H1 (cell line): ENCODE data around the gene APMAP. TPM values are rescaled to one million over a fixed set of nuclear protein-coding genes. Genes with fewer than 3 reads are reported as not detected.

ENCODE experiments used
- CTCF ChIA-PET: fragments of 300-600 bp; sonication (Branson Sonifier 250); formaldehyde crosslinking; loops from one replicate; lab custom pipeline; 2021; ENCODE audit not compliant: partially characterized antibody; lab: Charles Lee
- POLR2A ChIA-PET: fragments of 300-600 bp; sonication (Branson Sonifier 250); formaldehyde crosslinking; loops from one replicate; lab custom pipeline; 2021; ENCODE audit warnings: inconsistent platforms; ENCODE audit not compliant: partially characterized antibody; lab: Charles Lee
- DNase-seq, 2 experiments: peaks; one replicate each; pipeline versions ENCODE4 v3.0.0 to v3.0.0-alpha.2; 2010 to 2022; ENCODE audit warnings: low spot score in 2 of 2, low read depth in 1 of 2, mixed read lengths in 1 of 2
- FAIRE-seq: peaks from 2 replicates; lab custom pipeline; 2011; peaks lifted over from hg19 to GRCh38; lab: Jason Lieb, UNC
- H2AFZ ChIP-seq: 2 replicates; pipeline ENCODE4 v1.8.1; 2012; ENCODE audit warnings: low read length, inconsistent platforms
- H2AK5ac ChIP-seq: 2 replicates; pipeline ENCODE4 v1.6.1; 2013; ENCODE audit warnings: low read depth, low read length
- H2BK120ac ChIP-seq: replicated peaks from 2 replicates; pipeline ENCODE3; 2013; ENCODE audit warnings: low read depth, low read length, inconsistent platforms
- H2BK12ac ChIP-seq: 2 replicates; pipeline ENCODE4 v1.6.1; 2013; ENCODE audit warnings: low read depth, low read length
- H2BK15ac ChIP-seq: 2 replicates; pipeline ENCODE4 v1.6.1; 2013; ENCODE audit warnings: low read length
- H2BK20ac ChIP-seq: 2 replicates; pipeline ENCODE4 v1.6.1; 2013; ENCODE audit warnings: low read length
- H2BK5ac ChIP-seq: 2 replicates; pipeline ENCODE4 v1.6.1; 2013; ENCODE audit warnings: low read depth, low read length
- H3K14ac ChIP-seq: 2 replicates; pipeline ENCODE4 v1.6.1; 2013; ENCODE audit warnings: inconsistent platforms; ENCODE audit not compliant: insufficient read length
- H3K18ac ChIP-seq: 2 replicates; pipeline ENCODE4 v1.6.1; 2013; ENCODE audit warnings: low read length; ENCODE audit errors: extremely low read depth
- H3K23ac ChIP-seq: 2 replicates; pipeline ENCODE4 v1.6.1; 2013; ENCODE audit warnings: inconsistent platforms; ENCODE audit not compliant: insufficient read length
- H3K23me2 ChIP-seq: 2 replicates; pipeline ENCODE4 v1.6.1; 2013; ENCODE audit warnings: low read depth, low read length
- H3K27ac ChIP-seq: 2 replicates; pipeline ENCODE4 v1.6.1; 2011; ENCODE audit warnings: low read depth, low read length, inconsistent platforms
- H3K27me3 ChIP-seq, 4 experiments: replicated peaks in 1 of 4; 1 replicate in 1 of 4; 2 replicates in 3 of 4; pipeline versions ENCODE4 v1.6.1 to v1.8.1; 2011 to 2013; ENCODE audit warnings: low read length in 3 of 4, mild to moderate bottlenecking in 3 of 4, inconsistent platforms in 2 of 4, mixed read lengths in 2 of 4, moderate library complexity in 1 of 4; ENCODE audit not compliant: control insufficient read depth in 3 of 4, insufficient read depth in 3 of 4; ENCODE audit errors: extremely low read depth in 1 of 4
- H3K36me3 ChIP-seq, 4 experiments: 2 replicates each; pipeline versions ENCODE4 v1.6.1 to v1.8.1; 2011 to 2013; ENCODE audit warnings: mild to moderate bottlenecking in 4 of 4, low read length in 3 of 4, moderate library complexity in 2 of 4, control low read depth in 1 of 4, inconsistent platforms in 1 of 4; ENCODE audit not compliant: insufficient read depth in 4 of 4, control insufficient read depth in 2 of 4
- H3K4ac ChIP-seq: replicated peaks from 2 replicates; pipeline ENCODE3; 2013; ENCODE audit warnings: low read length, low read depth, mixed read lengths, inconsistent platforms; ENCODE audit not compliant: insufficient read length
- H3K4me1 ChIP-seq, 4 experiments: replicated peaks in 1 of 4; 1 replicate in 1 of 4; 2 replicates in 3 of 4; pipeline versions ENCODE4 v1.6.1 to v1.8.1; 2011 to 2013; ENCODE audit warnings: low read length in 3 of 4, inconsistent platforms in 2 of 4, mixed read lengths in 1 of 4; ENCODE audit not compliant: insufficient read depth in 4 of 4, control insufficient read depth in 3 of 4
- H3K4me2 ChIP-seq, 2 experiments: 2 replicates each; pipeline versions ENCODE4 v1.6.1 to v1.8.1; 2011 to 2013; ENCODE audit warnings: low read depth in 2 of 2, low read length in 2 of 2, control low read depth in 1 of 2, inconsistent platforms in 1 of 2, mild to moderate bottlenecking in 1 of 2; ENCODE audit not compliant: insufficient read depth in 1 of 2
- H3K4me3 ChIP-seq, 4 experiments: fragments of 200-600, 300-600 bp in 1 of 4; sonication (generic), shearing (Covaris generic), sonication (Bioruptor Twin) in 1 of 4; 2 replicates each; pipeline versions ENCODE4 v1.5.1 to v1.8.1; 2011 to 2016; ENCODE audit warnings: low read length in 4 of 4, low read depth in 3 of 4, control low read depth in 2 of 4, inconsistent platforms in 2 of 4, mild to moderate bottlenecking in 2 of 4, mixed read lengths in 1 of 4, moderate library complexity in 1 of 4; ENCODE audit not compliant: insufficient read depth in 2 of 4; ENCODE audit errors: extremely low read depth in 1 of 4
- H3K56ac ChIP-seq: replicated peaks from 2 replicates; pipeline ENCODE3; 2013; ENCODE audit warnings: low read depth, mild to moderate bottlenecking, mixed read lengths, low read length, inconsistent platforms; ENCODE audit not compliant: insufficient read length
- H3K79me1 ChIP-seq: 2 replicates; pipeline ENCODE4 v1.6.1; 2013; ENCODE audit warnings: low read depth, low read length, control low read depth
- H3K79me2 ChIP-seq, 2 experiments: 2 replicates each; pipeline versions ENCODE4 v1.6.1 to v1.8.1; 2012 to 2013; ENCODE audit warnings: low read length in 2 of 2, mild to moderate bottlenecking in 2 of 2, inconsistent platforms in 1 of 2; ENCODE audit not compliant: insufficient read depth in 2 of 2, control insufficient read depth in 1 of 2
- H3K9ac ChIP-seq, 4 experiments: replicated peaks in 1 of 4; 1 replicate in 1 of 4; 2 replicates in 3 of 4; pipeline versions ENCODE4 v1.6.1 to v1.8.1; 2011 to 2013; ENCODE audit warnings: low read depth in 3 of 4, low read length in 3 of 4, control low read depth in 2 of 4, mild to moderate bottlenecking in 2 of 4, moderate library complexity in 2 of 4, inconsistent platforms in 1 of 4; ENCODE audit errors: extremely low read depth in 1 of 4
- H3K9me3 ChIP-seq, 2 experiments: 2 replicates each; pipeline versions ENCODE4 v1.6.1 to v1.8.1; 2012 to 2013; ENCODE audit warnings: mild to moderate bottlenecking in 2 of 2, moderate library complexity in 2 of 2, control low read depth in 1 of 2, inconsistent platforms in 1 of 2, low read depth in 1 of 2, low read length in 1 of 2, mixed read lengths in 1 of 2; ENCODE audit not compliant: insufficient read depth in 2 of 2
- H4K20me1 ChIP-seq, 2 experiments: replicated peaks in 1 of 2; 2 replicates each; pipeline versions ENCODE3 to v1.8.1; 2011 to 2013; ENCODE audit warnings: inconsistent platforms in 2 of 2, low read length in 2 of 2, mild to moderate bottlenecking in 1 of 2; ENCODE audit not compliant: insufficient read depth in 2 of 2, control insufficient read depth in 1 of 2
- H4K5ac ChIP-seq: 2 replicates; pipeline ENCODE4 v1.6.1; 2013; ENCODE audit warnings: low read length, low read depth, mixed read lengths, inconsistent platforms; ENCODE audit not compliant: insufficient read length
- H4K8ac ChIP-seq: 2 replicates; pipeline ENCODE4 v1.8.0; 2013; ENCODE audit warnings: mild to moderate bottlenecking, moderate library complexity, low read length, inconsistent platforms; ENCODE audit not compliant: insufficient read depth; ENCODE audit errors: extremely low read depth
- H4K91ac ChIP-seq: replicated peaks from 2 replicates; pipeline ENCODE3; 2013; ENCODE audit warnings: low read length, mixed read lengths, inconsistent platforms; ENCODE audit not compliant: insufficient read length
- CHD1 ChIP-seq: IDR thresholded peaks from 2 replicates; pipeline ENCODE4 v1.6.1; 2012; ENCODE audit warnings: low read depth, low read length, improper control_type of control experiment
- HDAC6 ChIP-seq: IDR thresholded peaks from one replicate; pipeline ENCODE4 v1.7.1; 2012; ENCODE audit warnings: low read depth, mild to moderate bottlenecking, inconsistent platforms, low read length, moderate library complexity
- POLR2AphosphoS5 ChIP-seq: IDR thresholded peaks from 2 replicates; pipeline ENCODE4 v1.6.1; 2011; ENCODE audit warnings: low read depth, low read length
- SAP30 ChIP-seq: fragments of 300-600 bp; sonication (generic); IDR thresholded peaks from 2 replicates; pipeline ENCODE4 v1.7.1; 2012; ENCODE audit warnings: low read length, moderate library complexity, mild to moderate bottlenecking, inconsistent platforms; ENCODE audit not compliant: insufficient read depth, insufficient replicate concordance
- SIX5 ChIP-seq: IDR thresholded peaks from 2 replicates; pipeline ENCODE4 v1.6.1; 2011; ENCODE audit warnings: mild to moderate bottlenecking, low read depth, low read length
- TAF7 ChIP-seq: optimal IDR thresholded peaks from 2 replicates; pipeline ENCODE3; 2011; ENCODE audit warnings: low read depth, mild to moderate bottlenecking, inconsistent platforms, low read length, moderate library complexity, borderline replicate concordance
- WGBS, 2 experiments: shearing (Covaris generic) in 1 of 2; methylation state at CpG; one replicate each; pipeline versions ENCODE4 v1.1.6 to v1.1.7; 2013 to 2015; ENCODE audit warnings: low lambda C conversion rate in 2 of 2, mixed read lengths in 2 of 2, inconsistent platforms in 1 of 2, low coverage in 1 of 2, missing lambda C conversion rate in 1 of 2; ENCODE audit not compliant: insufficient replicate concordance in 2 of 2, insufficient coverage in 1 of 2, insufficient read length in 1 of 2; ENCODE audit errors: extremely low coverage in 1 of 2, missing lambda C conversion rate in 1 of 2; 5-methylcytosine and 5-hydroxymethylcytosine counted together
- polyA plus RNA-seq, 7 experiments: library from polyadenylated mRNA; depleted of rRNA in 3 of 7; stranded (reverse) in 5 of 7; unstranded in 2 of 7; fragments of >200 nt in 5 of 7; fragments of 200-250 nt in 2 of 7; gene quantifications; 1 replicate in 5 of 7; 2 replicates in 1 of 7; 4 replicates in 1 of 7; pipeline versions ENCODE4 v1.2.1 to v1.2.3, GENCODE V29; 2011 to 2013; ENCODE audit warnings: missing spikeins in 2 of 7, mixed read lengths in 2 of 7
- total RNA-seq: library from RNA; stranded (reverse); fragmentation: NEBNext Ultra II Directional; extraction: Animal tissue kit (Norgen Biotek cat#: 25700); gene quantifications from 2 replicates; pipeline ENCODE4 v1.2.1, GENCODE V29; 2021

APMAP gene
- total and polyA plus RNA-seq, 2 of the 8 experiments (the other 6 are each of a cell fraction or from before 2014, with no cell fraction given) = 31.3 to 66.0 TPM

- Histone ChIP-seq H3K27ac (no peak overlapping the region), H3K9me3 (no peaks in the 10 kb centered on the region), H3K23ac (no peak overlapping the region), H2BK5ac (no peak overlapping the region), H2AK5ac (no peak overlapping the region), H4K91ac (no peak overlapping the region), H3K18ac (no peak overlapping the region), H3K23me2 (no peaks in the 10 kb centered on the region), H3K4ac (no peak overlapping the region), H2BK15ac (no peak overlapping the region), H3K56ac (no peak overlapping the region), H4K20me1 (no peaks in the 10 kb centered on the region), H2BK12ac (no peak overlapping the region), H3K14ac (no peak overlapping the region), H3K79me2 (no peaks in the 10 kb centered on the region), H3K4me2 (no peak overlapping the region), H3K36me3 (no peaks in the 10 kb centered on the region), H2BK120ac (no peak overlapping the region), H3K4me1 (no peaks in the 10 kb centered on the region), H4K5ac (no peak overlapping the region), H2BK20ac (no peak overlapping the region), H4K8ac (no peak overlapping the region), H3K79me1 (no peaks in the 10 kb centered on the region), H3K4me3 (no peak overlapping the region), H2AFZ (no peak overlapping the region), H3K9ac (no peak overlapping the region), H3K27me3 (peaks cover 0 to 2% (median 0%) of the 10 kb centered on the region in 4 experiments; a peak in 2 of 7 replicates)
- 82% methylated on average over 3 of the region's 3 CpGs; no CpG with 5 or more reads in 1 of the 2 experiments for WGBS, 2 experiments
- CTCF ChIA-PET = interaction anchor here (0.7 to 2.6 kb wide), 7 partner anchors 11 to 181 kb away, joined by 3 to 15 read pairs (median 4); no protein-coding TSS in a partner anchor
- POLR2A ChIA-PET = no interaction called here
- DNase-seq = peak in 1 of 2 experiments; percentile 17
- FAIRE-seq = no peak
- no peak for TF ChIP-seq HDAC6
- no peak for TF ChIP-seq SAP30
- TF ChIP-seq TAF7 = no peak
- TF ChIP-seq SIX5 = no peak
- TF ChIP-seq CHD1 = no peak
- no peak for TF ChIP-seq POLR2AphosphoS5
Observed at GRCh38 chr20:24998121-24998520, 5.6 kb upstream of the APMAP start.
